Keratinocyte (primary cell): ENCODE data around the gene SLC6A19. TPM values are rescaled to one million over a fixed set of nuclear protein-coding genes. Genes with fewer than 3 reads are reported as not detected.

ENCODE experiments used
- DNase-seq: peaks from one replicate; pipeline ENCODE4 v3.0.0-alpha.2; 2011; ENCODE audit warnings: low read depth, missing footprints, low spot score
- FAIRE-seq: peaks from 2 replicates; lab custom pipeline; 2011; peaks lifted over from hg19 to GRCh38; lab: Jason Lieb, UNC
- H2AFZ ChIP-seq: 2 replicates; pipeline ENCODE4 v1.6.0; 2012; ENCODE audit warnings: low read length, control low read depth, inconsistent platforms; ENCODE audit not compliant: control insufficient read depth
- H3K27ac ChIP-seq: 2 replicates; pipeline ENCODE4 v1.5.1; 2011; ENCODE audit warnings: low read length; ENCODE audit not compliant: control insufficient read depth, insufficient read depth
- H3K27me3 ChIP-seq: 3 replicates; pipeline ENCODE4 v1.6.0; 2011; ENCODE audit warnings: low read length; ENCODE audit not compliant: control insufficient read depth, insufficient read depth; ENCODE audit errors: extremely low read depth
- H3K36me3 ChIP-seq, 2 experiments: 2 replicates in 1 of 2; 3 replicates in 1 of 2; pipeline ENCODE4 v1.5.1; 2011; ENCODE audit warnings: low read length in 2 of 2, mild to moderate bottlenecking in 1 of 2; ENCODE audit not compliant: control insufficient read depth in 2 of 2, insufficient read depth in 2 of 2; ENCODE audit errors: extremely low read depth in 1 of 2
- H3K4me1 ChIP-seq: 3 replicates; pipeline ENCODE4 v1.5.1; 2011; ENCODE audit warnings: low read length; ENCODE audit not compliant: control insufficient read depth, insufficient read depth; ENCODE audit errors: extremely low read depth
- H3K4me2 ChIP-seq: 3 replicates; pipeline ENCODE4 v1.6.0; 2011; ENCODE audit warnings: low read depth, low read length; ENCODE audit not compliant: control insufficient read depth, insufficient read depth; ENCODE audit errors: extremely low read depth
- H3K4me3 ChIP-seq, 3 experiments: fragments of 200-600 bp in 1 of 3; sonication (generic) in 1 of 3; 2 replicates in 2 of 3; 3 replicates in 1 of 3; pipeline ENCODE4 v1.5.1; 2011 to 2016; ENCODE audit warnings: low read length in 3 of 3, mild to moderate bottlenecking in 3 of 3, control low read depth in 2 of 3, inconsistent platforms in 1 of 3, low read depth in 1 of 3, mixed read lengths in 1 of 3, mixed run types in 1 of 3, moderate library complexity in 1 of 3; ENCODE audit not compliant: control insufficient read depth in 2 of 3, insufficient read depth in 2 of 3; ENCODE audit errors: extremely low read depth in 1 of 3
- H3K79me2 ChIP-seq: 2 replicates; pipeline ENCODE4 v1.6.0; 2012; ENCODE audit warnings: low read length; ENCODE audit not compliant: control insufficient read depth, insufficient read depth
- H3K9ac ChIP-seq: 3 replicates; pipeline ENCODE4 v1.6.0; 2011; ENCODE audit warnings: low read length; ENCODE audit not compliant: control insufficient read depth, insufficient read depth; ENCODE audit errors: extremely low read depth
- H3K9me1 ChIP-seq: 3 replicates; pipeline ENCODE4 v1.6.0; 2011; ENCODE audit warnings: low read length; ENCODE audit not compliant: control insufficient read depth, insufficient read depth; ENCODE audit errors: extremely low read depth
- H3K9me3 ChIP-seq: 2 replicates; pipeline ENCODE4 v1.5.1; 2012; ENCODE audit warnings: low read depth, low read length; ENCODE audit not compliant: control insufficient read depth
- H4K20me1 ChIP-seq: 3 replicates; pipeline ENCODE4 v1.6.0; 2011; ENCODE audit warnings: low read length; ENCODE audit not compliant: control insufficient read depth, insufficient read depth; ENCODE audit errors: extremely low read depth
- CTCF ChIP-seq, 3 experiments: IDR thresholded peaks in 1 of 3; conservative IDR thresholded peaks in 1 of 3; optimal IDR thresholded peaks in 1 of 3; 2 replicates in 2 of 3; 3 replicates in 1 of 3; pipeline versions ENCODE3 to v1.5.1; 2011; ENCODE audit warnings: low read length in 3 of 3, mild to moderate bottlenecking in 3 of 3, moderate library complexity in 2 of 3, control low read depth in 1 of 3, inconsistent platforms in 1 of 3; ENCODE audit not compliant: insufficient read depth in 2 of 3; ENCODE audit errors: extremely low read depth in 1 of 3
- EZH2 ChIP-seq: IDR thresholded peaks from one replicate; pipeline ENCODE4 v1.6.1; 2012; ENCODE audit warnings: inconsistent platforms, mild to moderate bottlenecking, low read length, moderate library complexity
- dilution Hi-C: fragments of 300-500 bp; cut with MboI; formaldehyde crosslinking; loops from one replicate; pipeline ENCODE4 v1.7.0; 2020; ENCODE audit warnings: low sequenced_read_pairs; ENCODE audit not compliant: extremely low pct_ligation_motif_present
- polyA plus RNA-seq, 5 experiments: library from polyadenylated mRNA; depleted of rRNA in 3 of 5; stranded (reverse) in 3 of 5; stranded (forward) in 1 of 5; unstranded in 1 of 5; fragments of >200 nt; gene quantifications; 1 replicate in 1 of 5; 2 replicates in 3 of 5; 3 replicates in 1 of 5; pipeline versions ENCODE4 v1.2.1 to v1.2.3, GENCODE V29; 2011 to 2012; ENCODE audit warnings: missing spikeins in 2 of 5, low read depth in 1 of 5, low replicate concordance in 1 of 5

SLC6A19 gene
- polyA plus RNA-seq, 1 donor (not counting 4 experiments of a cell fraction or from before 2014, with no cell fraction given) = not detected

DNA sequence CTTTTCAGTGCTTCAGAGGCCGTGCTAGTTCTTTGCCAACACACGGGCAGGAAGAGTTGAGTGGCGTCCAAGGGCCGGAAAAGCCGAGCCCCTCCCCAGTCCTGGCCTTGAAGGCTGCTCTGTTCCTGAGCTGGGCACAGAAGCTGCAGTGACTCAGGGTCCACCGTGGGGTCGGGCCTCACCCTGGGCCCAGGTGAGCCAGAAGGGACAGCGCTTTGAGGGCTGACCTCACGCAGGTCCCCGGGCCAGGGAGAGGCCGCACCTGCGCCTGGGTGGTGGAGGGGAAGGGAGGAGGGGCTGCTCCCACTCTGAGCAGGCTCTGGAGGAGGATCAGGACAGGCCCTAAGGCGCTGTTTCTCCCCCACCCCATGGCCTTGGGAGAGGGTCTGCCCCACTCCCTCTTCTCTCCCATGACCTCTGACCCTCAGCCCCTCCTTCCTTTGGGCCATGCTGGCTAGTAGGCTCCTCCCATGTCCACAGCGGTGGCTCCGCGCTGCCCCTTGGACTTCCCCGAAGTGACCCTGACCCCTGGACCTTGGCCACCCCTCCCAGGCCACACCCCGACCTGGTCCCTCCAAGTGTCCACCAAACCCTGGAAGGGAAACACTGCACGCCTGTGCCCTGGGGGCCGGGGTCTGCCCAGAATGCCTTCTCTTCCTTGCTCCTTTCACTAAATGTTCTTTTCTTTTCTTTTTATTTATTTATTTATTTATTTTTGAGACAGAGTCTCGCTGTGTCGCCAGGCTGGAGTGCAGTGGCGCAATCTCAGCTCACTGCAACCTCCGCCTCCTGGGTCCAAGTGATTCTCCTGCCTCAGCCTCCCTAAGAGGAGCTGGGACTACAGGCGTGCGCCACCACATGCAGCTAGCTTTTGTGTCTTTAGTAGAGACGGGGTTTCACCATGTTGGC, 19.7 kb upstream of the SLC6A19 start:
- Histone ChIP-seq H3K4me1 (no peaks in the 10 kb centered on the region), H3K4me2 (no peak overlapping the region), H3K79me2 (no peaks in the 10 kb centered on the region), H3K27me3 (no peaks in the 10 kb centered on the region), H3K4me3 (no peak overlapping the region), H3K9me3 (no peaks in the 10 kb centered on the region), H3K36me3 (no peaks in the 10 kb centered on the region), H3K27ac (no peak overlapping the region), H2AFZ (no peak overlapping the region), H4K20me1 (no peaks in the 10 kb centered on the region), H3K9ac (no peak overlapping the region), H3K9me1 (no peaks in the 10 kb centered on the region)
- no peak for FAIRE-seq
- dilution Hi-C loops = no loop called here
- DNase-seq = no peak
- TF ChIP-seq CTCF (optimal IDR thresholded peaks at IDR 0.05 in 1 of 3, IDR thresholded peaks at IDR 0.05 in 1 of 3, conservative IDR thresholded peaks at IDR 0.05 in 1 of 3; ENCODE audit: extremely low read depth in 1 of 3, insufficient read depth in 2 of 3, low read length in 3 of 3) (no peak), EZH2 (no peak)

GRCh38 chr5:1182360-1182632, 19.1 kb upstream of the SLC6A19 start:
- FAIRE-seq (no peak), DNase-seq (no peak)
- Histone ChIP-seq H4K20me1 (no peaks in the 10 kb centered on the region), H3K4me1 (no peaks in the 10 kb centered on the region), H3K27ac (no peak overlapping the region), H3K27me3 (no peaks in the 10 kb centered on the region), H3K79me2 (no peaks in the 10 kb centered on the region), H3K9me1 (no peaks in the 10 kb centered on the region), H3K9me3 (no peaks in the 10 kb centered on the region), H3K4me3 (no peak overlapping the region), H3K9ac (no peak overlapping the region), H3K4me2 (no peak overlapping the region), H3K36me3 (no peaks in the 10 kb centered on the region), H2AFZ (no peak overlapping the region)
- dilution Hi-C loops = no loop called here
- TF ChIP-seq CTCF (optimal IDR thresholded peaks at IDR 0.05 in 1 of 3, IDR thresholded peaks at IDR 0.05 in 1 of 3, conservative IDR thresholded peaks at IDR 0.05 in 1 of 3; ENCODE audit: extremely low read depth in 1 of 3, insufficient read depth in 2 of 3, low read length in 3 of 3) (no peak), EZH2 (no peak)
